ENCODE measurements around the gene GARRE1. TPM values are rescaled to one million over a fixed set of nuclear protein-coding genes. Genes with fewer than 3 reads are reported as not detected.

The GARRE1 gene
- total RNA-seq, 1 donor from 2014 or later: 28.5 TPM

DNA sequence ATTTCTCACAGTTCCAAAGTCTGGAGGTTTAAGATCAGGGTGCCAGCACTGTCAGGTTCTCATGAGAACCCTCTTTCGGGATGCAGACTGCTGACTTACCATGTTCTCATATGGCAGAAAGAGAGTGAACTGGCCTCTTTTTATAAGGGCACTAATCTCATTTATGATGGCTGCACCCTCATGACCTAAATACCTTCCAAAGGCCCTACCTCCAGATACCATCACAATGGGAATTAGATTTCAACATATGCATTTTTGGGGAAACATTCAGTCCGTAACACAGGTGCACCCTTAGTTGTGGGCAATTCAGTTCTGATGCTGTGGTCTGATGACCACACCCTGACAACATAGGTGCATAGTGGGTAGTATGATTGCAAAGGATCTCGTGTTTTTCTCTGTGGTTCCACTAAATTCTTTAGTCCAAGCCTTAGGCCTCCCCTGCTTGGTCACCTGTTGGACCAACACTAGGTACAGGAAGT lies 33.3 kb downstream of the GARRE1 start:
- Histone ChIP-seq H3K36me3 (no peaks in the 10 kb centered on the region), H3K9me3 (no peaks in the 10 kb centered on the region), H3K4me3 (no peak overlapping the region), H3K27ac (no peak overlapping the region), H3K27me3 (no peaks in the 10 kb centered on the region), H3K4me1 (no peaks in the 10 kb centered on the region)
- intact Hi-C loops (cut with DNase I): no loop called here
- no peak for TF ChIP-seq POLR2A (IDR thresholded peaks at IDR 0.05)
- no peak for TF ChIP-seq CTCF (IDR thresholded peaks at IDR 0.05)
- TF ChIP-seq POLR2AphosphoS5 (IDR thresholded peaks at IDR 0.05; ENCODE audit: insufficient read depth in 1 of 2, low read depth in 1 of 2): no peak
- DNase-seq (ENCODE audit: extremely low spot score in 2 of 2): no peak

- Histone ChIP-seq H3K4me1 (no peaks in the 10 kb centered on the region), H3K27ac (no peak overlapping the region), H3K4me3 (no peak overlapping the region), H3K36me3 (no peaks in the 10 kb centered on the region), H3K27me3 (no peaks in the 10 kb centered on the region), H3K9me3 (no peaks in the 10 kb centered on the region)
- TF ChIP-seq CTCF (IDR thresholded peaks at IDR 0.05): no peak
- TF ChIP-seq POLR2AphosphoS5 (IDR thresholded peaks at IDR 0.05; ENCODE audit: insufficient read depth in 1 of 2, low read depth in 1 of 2): no peak
- TF ChIP-seq POLR2A (IDR thresholded peaks at IDR 0.05): no peak
- no peak for DNase-seq (ENCODE audit: extremely low spot score in 2 of 2)
- intact Hi-C loops (cut with DNase I): no loop called here
Measured at GRCh38 chr19:34288381-34288780, 34.0 kb downstream of the GARRE1 start.

- TF ChIP-seq POLR2AphosphoS5 (IDR thresholded peaks at IDR 0.05; ENCODE audit: insufficient read depth in 1 of 2, low read depth in 1 of 2): no peak
- no peak for TF ChIP-seq POLR2A (IDR thresholded peaks at IDR 0.05)
- TF ChIP-seq CTCF (IDR thresholded peaks at IDR 0.05): no peak
- DNase-seq (ENCODE audit: extremely low spot score in 2 of 2): no peak
- H3K36me3 ChIP-seq: no peaks in the 10 kb centered on the region
- no peak overlapping the region for H3K27ac ChIP-seq
- H3K27me3 ChIP-seq: no peaks in the 10 kb centered on the region
- H3K9me3 ChIP-seq: no peaks in the 10 kb centered on the region
- intact Hi-C loops (cut with DNase I): no loop called here
- no peak overlapping the region for H3K4me3 ChIP-seq
- no peaks in the 10 kb centered on the region for H3K4me1 ChIP-seq
Measured at GRCh38 chr19:34291235-34291634, 36.9 kb downstream of the GARRE1 start.

DNA sequence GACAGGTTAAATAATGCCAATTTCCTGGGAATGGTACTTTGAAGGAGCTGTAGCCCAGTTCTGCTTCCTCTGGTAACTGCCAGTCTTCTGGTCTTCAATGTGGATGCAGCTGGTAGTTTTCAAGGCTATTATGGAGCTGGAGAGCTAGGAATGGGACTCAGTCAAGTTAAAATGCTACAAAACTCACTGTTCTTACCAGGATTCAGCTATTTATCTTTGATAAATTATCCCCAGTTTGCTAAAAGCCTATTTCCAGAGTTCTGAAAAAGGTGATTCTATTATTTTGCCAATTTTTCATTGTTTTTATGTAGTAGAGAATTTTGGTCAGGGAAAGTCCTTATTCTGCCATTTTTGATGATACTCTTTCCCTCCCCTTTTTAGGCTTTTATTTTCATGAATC lies 40.7 kb downstream of the GARRE1 start:
- no peak for TF ChIP-seq POLR2AphosphoS5 (IDR thresholded peaks at IDR 0.05; ENCODE audit: insufficient read depth in 1 of 2, low read depth in 1 of 2)
- H3K27ac ChIP-seq: no peak overlapping the region

DNA sequence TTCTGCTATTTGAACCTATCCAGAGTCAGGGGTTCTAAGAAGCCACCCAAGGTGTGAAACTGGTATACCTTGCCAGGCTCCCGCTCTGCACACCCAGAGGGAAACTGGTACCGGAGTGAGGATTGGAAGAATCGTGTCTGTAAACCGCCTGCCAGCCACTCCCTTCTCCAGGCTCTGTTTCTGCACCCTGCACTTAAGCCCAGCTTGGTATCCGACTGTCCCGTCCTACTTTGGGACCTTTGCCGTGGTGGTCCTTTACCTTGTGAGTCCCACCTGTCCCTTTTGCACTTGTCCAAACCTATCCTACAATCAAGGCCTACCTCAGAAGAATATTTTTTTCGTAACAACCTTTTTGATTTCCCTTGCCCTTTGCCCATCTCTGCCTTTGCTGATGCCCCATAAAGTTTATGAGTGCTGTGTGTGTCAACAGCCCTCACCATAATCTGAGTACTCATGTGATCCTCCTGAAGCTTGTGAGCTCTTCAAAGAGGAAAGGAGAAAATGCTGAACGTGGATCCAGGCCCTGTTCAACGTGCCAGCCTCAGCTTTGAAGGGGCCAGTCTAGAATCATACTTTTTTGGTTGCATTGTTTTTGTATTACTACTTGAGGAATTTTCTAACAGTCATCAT lies 44.7 kb downstream of the GARRE1 start:
- peaks cover 0 to 8% of the 10 kb centered on the region in 2 donors for H3K36me3 ChIP-seq
- no peaks in the 10 kb centered on the region for H3K4me1 ChIP-seq
- no peaks in the 10 kb centered on the region for H3K27me3 ChIP-seq
- H3K27ac ChIP-seq: no peak overlapping the region
- H3K9me3 ChIP-seq: no peaks in the 10 kb centered on the region
- TF ChIP-seq POLR2AphosphoS5 (IDR thresholded peaks at IDR 0.05; ENCODE audit: insufficient read depth in 1 of 2, low read depth in 1 of 2): no peak
- TF ChIP-seq POLR2A (IDR thresholded peaks at IDR 0.05): no peak
- no peak for TF ChIP-seq CTCF (IDR thresholded peaks at IDR 0.05)
- intact Hi-C loops (cut with DNase I): no loop called here
- no peak for DNase-seq (ENCODE audit: extremely low spot score in 2 of 2)
- no peak overlapping the region for H3K4me3 ChIP-seq

More for the DNA sequence above, 40.7 kb downstream of the GARRE1 start:
- no peaks in the 10 kb centered on the region for H3K9me3 ChIP-seq
- H3K27me3 ChIP-seq: no peaks in the 10 kb centered on the region
- no peak for DNase-seq (ENCODE audit: extremely low spot score in 2 of 2)
- no peaks in the 10 kb centered on the region for H3K4me1 ChIP-seq
- intact Hi-C loops (cut with DNase I): no loop called here
- H3K4me3 ChIP-seq: no peak overlapping the region
- no peaks in the 10 kb centered on the region for H3K36me3 ChIP-seq

All from vagina (tissue), 2 donors.